Measurements from ENCODE around the gene LIMK2.

DNA sequence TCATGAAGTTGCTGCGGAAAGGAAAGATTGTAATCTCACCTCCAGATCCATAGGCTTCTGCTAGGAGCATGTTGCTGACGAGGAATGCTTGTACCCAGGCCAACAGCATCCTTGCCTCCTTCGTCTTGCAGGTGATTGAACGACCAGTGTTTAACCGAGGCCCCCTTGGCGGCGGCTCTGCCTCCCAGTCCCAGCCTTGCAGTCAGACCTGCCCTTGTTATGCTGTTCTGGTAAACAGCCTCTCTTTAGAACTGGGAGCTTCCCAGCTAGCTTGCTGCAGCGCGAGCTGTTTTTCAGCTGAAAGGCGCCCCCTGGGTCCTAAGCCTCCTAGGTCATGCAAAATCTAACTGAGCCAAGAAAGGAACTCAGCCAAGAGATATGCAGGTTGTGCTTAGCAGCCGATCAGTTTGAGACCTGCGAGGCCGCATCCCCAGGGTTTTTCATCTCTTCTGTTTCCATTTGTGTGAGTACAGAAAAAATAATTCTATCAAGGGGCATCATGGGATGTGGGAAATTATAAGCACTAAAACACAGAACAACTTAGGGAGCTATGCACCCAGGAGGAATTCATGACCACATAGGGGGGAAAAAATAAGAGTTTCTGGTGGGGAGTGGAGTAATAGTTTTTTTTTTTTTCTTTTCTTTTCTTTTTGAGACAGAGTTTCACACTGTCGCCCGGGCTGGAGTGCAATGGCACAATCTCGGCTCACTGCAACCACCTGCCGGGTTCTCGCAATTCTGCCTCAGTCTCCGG, 80.3 kb downstream of the LIMK2 start, which contains the start of gene PIK3IP1:
- TF ChIP-seq, protein P1, sequence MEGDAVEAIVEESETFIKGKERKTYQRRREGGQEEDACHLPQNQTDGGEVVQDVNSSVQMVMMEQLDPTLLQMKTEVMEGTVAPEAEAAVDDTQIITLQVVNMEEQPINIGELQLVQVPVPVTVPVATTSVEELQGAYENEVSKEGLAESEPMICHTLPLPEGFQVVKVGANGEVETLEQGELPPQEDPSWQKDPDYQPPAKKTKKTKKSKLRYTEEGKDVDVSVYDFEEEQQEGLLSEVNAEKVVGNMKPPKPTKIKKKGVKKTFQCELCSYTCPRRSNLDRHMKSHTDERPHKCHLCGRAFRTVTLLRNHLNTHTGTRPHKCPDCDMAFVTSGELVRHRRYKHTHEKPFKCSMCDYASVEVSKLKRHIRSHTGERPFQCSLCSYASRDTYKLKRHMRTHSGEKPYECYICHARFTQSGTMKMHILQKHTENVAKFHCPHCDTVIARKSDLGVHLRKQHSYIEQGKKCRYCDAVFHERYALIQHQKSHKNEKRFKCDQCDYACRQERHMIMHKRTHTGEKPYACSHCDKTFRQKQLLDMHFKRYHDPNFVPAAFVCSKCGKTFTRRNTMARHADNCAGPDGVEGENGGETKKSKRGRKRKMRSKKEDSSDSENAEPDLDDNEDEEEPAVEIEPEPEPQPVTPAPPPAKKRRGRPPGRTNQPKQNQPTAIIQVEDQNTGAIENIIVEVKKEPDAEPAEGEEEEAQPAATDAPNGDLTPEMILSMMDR (IDR thresholded peaks at IDR 0.05; ENCODE audit: insufficient read depth, low read length, poor library complexity, severe bottlenecking) = peak; percentile 66
- no peak for TF ChIP-seq EZH2phosphoT487 (conservative IDR thresholded peaks at IDR 0.05; ENCODE audit: low read length)

All from SU-DHL-6 (cell line).